ENCODE data around the gene ZNF701. TPM values are rescaled to one million over a fixed set of nuclear protein-coding genes. Genes with fewer than 3 reads are reported as not detected.

Gene ZNF701
- 10 to 100 TPM in 3 of 4 donors, 1 to 10 TPM in 1; 8.6 to 24.6 (median 10.2) TPM for total RNA-seq

DNA sequence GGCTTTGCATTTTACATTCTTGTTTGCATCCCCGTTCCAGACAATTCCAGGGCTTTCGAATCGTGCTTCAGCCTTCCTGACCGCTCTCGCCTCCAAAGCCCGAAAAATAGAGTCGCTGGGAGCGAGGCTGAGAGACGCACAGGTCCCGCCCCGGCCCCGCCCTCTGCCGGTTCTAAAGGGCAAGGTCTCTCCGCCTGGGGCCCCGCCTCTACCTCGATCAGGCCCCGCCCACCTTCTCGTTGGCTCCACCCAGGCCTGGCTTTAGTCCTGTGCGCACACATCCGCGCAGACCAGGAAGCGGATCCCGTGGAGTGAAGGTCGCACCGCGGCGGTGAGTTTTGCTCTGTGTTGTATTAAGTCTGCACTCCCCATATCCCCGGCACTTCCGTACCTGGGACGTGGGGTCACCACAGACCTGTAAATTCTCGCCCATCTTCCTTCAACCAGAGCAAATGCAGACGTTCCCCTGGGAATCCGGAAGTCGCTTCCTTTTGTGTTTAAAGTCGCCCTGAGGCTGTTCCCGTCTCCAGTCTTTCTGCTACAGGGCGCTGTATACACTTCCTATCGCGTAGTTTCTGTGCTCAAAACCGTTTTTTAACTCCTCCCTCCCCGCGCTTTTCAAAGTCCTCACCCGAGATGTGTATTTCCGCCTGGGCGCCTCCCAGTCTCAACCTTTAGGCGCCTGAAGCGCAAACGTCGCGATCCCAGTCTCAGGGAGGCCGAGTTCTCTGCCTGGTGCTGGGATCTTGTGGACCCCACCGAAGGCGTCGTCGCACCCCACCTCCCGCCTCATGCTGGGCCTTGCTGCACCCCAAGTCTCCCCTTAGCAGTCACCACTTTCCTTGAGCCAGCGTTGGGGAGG is at the start of gene ZNF701:
ZNF701 (plus strand) TSS at position 288 of the 862 bp plus-strand sequence. CDS start 3,861 bp downstream, outside the sequence.
- DNase-seq (ENCODE audit: low spot score) (peak; percentile 95), ATAC-seq (ENCODE audit: low FRiP score) (peak; percentile 99)
- TF ChIP-seq, protein P1, sequence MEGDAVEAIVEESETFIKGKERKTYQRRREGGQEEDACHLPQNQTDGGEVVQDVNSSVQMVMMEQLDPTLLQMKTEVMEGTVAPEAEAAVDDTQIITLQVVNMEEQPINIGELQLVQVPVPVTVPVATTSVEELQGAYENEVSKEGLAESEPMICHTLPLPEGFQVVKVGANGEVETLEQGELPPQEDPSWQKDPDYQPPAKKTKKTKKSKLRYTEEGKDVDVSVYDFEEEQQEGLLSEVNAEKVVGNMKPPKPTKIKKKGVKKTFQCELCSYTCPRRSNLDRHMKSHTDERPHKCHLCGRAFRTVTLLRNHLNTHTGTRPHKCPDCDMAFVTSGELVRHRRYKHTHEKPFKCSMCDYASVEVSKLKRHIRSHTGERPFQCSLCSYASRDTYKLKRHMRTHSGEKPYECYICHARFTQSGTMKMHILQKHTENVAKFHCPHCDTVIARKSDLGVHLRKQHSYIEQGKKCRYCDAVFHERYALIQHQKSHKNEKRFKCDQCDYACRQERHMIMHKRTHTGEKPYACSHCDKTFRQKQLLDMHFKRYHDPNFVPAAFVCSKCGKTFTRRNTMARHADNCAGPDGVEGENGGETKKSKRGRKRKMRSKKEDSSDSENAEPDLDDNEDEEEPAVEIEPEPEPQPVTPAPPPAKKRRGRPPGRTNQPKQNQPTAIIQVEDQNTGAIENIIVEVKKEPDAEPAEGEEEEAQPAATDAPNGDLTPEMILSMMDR (IDR thresholded peaks at IDR 0.05) = no peak

- ATAC-seq (ENCODE audit: low FRiP score) (no peak), DNase-seq (ENCODE audit: low spot score) (no peak)
- TF ChIP-seq, protein P1 (IDR thresholded peaks at IDR 0.05) = no peak
Measured at GRCh38 chr19:52522551-52522950, 47.5 kb upstream of the ZNF701 start.

DNA sequence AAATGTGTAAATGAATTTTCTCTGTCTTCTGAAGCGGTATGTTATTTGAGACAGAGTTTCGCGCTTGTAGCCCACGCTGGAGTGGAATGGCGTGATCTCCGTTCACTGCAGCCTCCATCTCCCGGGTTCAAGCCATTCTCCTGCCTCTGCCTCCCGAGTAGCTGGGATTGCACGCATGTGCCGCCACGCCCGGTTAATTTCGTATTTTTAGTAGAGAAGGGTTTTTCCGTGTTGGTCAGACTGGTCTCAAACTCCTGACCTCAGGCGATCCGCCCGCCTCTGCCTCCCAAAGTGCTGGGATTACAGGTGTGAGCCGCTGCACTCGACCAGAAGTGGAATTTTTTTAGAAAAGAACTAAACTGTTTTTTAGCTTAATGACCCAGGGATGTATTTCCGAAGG is 46.0 kb upstream of the ZNF701 start:
- ATAC-seq (ENCODE audit: low FRiP score) (no peak), DNase-seq (ENCODE audit: low spot score) (no peak)
- TF ChIP-seq, protein P1 (IDR thresholded peaks at IDR 0.05) = no peak

GRCh38 chr19:52527134-52527955 is 42.7 kb upstream of the ZNF701 start, which contains the start of gene ZNF808:
TSS of gene ZNF808 (plus strand) at chr19:52527668. CDS start at chr19:52543285, 15,617 bp downstream.
- peak; percentile 92 for DNase-seq (ENCODE audit: low spot score)
- TF ChIP-seq, protein P1 (IDR thresholded peaks at IDR 0.05) = no peak
- ATAC-seq (ENCODE audit: low FRiP score) = peak; percentile 98

DNA sequence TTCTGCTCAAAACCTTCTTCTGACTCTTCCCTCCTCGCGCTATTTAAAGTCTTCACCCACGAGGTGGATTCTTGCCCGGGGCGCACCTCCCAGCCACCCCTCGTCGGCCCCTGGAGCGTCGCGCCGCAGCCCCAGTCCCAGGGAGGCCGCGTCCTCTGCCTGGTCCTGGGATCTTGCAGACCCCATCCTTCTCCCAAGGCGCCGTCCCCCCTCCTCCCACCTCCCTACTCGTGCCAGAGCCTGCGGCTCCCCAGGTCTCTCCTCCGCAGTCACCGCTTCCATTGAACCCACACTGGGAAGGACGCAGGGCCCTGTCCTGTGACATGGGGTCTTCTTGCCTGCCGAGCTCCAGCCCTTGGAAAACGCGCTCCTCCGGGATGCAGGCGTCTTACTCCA is 42.1 kb upstream of the ZNF701 start:
- peak; percentile 24 for ATAC-seq (ENCODE audit: low FRiP score)
- TF ChIP-seq, protein P1 (IDR thresholded peaks at IDR 0.05) = no peak
- no peak for DNase-seq (ENCODE audit: low spot score)

GRCh38 chr19:52532480-52532879 is 37.6 kb upstream of the ZNF701 start:
- ATAC-seq (ENCODE audit: low FRiP score) (no peak), DNase-seq (ENCODE audit: low spot score) (no peak)
- TF ChIP-seq, protein P1 (IDR thresholded peaks at IDR 0.05) = no peak

All from omental fat pad (tissue), 4 donors.